HG02759 (cell line): ENCODE data around the gene C4orf50.
"Not testable (repeated sequence)": the region's sequence is repeated elsewhere in the genome, so short reads cannot be mapped to it uniquely, and the experiment has no call there.

Experiments used
- ATAC-seq: cut with Tn5 transposase; IDR thresholded peaks from one replicate; pipeline ENCODE4 v1.9.1; 2021; ENCODE audit warnings: mild to moderate bottlenecking, moderate library complexity; ENCODE audit not compliant: unreplicated experiment

C4orf50 gene

DNA sequence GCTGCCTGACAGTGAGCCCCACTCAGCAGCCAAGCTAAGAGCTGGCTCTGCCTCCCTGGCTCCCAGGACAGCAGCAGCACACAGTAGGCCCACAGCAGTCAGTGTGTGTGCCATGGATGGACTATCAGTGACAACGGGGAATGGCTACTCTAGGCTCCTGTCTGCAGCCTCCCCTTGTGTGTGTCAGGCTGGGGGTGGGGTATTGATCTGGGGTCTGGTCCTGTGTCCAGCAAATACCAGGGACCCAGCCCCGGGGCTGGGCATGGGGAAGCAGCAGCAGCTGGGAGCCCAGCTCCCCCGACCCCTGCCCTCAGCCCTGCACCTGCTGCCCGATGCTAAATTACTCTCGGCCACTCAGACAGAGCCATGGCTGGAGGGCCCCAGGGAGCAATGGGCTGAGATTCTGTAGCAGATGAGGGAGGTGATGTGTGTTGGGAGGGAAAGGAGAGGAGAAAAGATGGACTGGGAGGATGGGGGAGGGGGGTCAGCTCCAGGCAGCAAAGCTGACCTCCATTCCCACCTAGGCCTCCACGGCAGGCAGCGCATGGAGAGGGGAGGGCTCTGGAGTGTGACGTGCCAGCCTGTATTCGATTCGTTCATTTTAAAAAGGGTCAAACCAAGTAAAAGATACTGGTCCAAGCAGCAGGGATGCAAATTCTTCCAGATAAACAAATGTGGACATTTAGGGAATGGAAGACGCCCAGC is 64.0 kb downstream of the C4orf50 start:
- ATAC-seq: no peak

DNA sequence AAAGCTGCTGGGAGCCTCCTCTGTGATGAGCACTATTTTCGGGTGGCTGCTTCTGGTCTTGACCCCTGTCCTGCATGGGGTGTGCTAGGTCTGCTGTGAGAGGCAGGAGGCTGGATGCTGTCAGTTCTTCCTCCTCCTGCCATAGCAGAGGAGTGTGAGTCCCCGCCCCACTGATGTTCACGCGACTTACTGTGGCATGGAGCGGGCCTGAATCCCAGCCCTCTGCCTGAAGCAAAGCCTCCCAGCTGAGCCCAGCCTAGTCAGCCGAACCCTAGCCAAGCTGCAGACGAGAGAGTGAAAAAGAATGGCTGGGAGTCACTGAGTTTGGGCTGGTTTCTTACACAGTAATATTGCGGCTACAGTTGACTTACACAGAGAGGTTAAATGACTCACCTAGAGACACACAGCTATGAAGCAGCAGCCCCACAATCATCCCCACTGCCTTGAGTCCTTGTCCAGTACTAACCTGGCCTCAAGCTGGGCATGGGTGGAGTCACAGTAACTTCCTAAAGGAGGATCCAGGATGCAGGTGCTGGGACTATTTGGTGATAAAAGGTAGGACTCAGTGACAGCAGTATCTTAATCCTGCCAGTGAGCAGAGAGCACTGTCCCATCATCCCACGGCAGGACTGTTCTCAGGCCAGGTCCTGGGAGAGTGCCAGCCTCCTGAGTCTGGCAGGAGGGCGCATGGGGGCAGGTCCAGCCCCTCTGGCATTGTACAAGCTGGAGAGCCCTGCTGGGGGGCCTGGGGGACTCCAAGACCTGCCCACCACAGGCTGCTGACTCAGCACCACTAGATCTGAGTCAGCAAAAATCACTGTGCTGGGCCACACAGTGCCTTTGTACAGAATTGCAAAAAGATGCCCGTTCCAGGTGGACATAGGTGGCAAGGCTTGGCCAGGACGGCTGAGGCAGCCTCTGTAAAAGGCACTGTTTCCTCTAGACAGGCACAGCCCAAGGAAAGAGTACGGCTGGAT is 65.0 kb downstream of the C4orf50 start:
- ATAC-seq: no peak

DNA sequence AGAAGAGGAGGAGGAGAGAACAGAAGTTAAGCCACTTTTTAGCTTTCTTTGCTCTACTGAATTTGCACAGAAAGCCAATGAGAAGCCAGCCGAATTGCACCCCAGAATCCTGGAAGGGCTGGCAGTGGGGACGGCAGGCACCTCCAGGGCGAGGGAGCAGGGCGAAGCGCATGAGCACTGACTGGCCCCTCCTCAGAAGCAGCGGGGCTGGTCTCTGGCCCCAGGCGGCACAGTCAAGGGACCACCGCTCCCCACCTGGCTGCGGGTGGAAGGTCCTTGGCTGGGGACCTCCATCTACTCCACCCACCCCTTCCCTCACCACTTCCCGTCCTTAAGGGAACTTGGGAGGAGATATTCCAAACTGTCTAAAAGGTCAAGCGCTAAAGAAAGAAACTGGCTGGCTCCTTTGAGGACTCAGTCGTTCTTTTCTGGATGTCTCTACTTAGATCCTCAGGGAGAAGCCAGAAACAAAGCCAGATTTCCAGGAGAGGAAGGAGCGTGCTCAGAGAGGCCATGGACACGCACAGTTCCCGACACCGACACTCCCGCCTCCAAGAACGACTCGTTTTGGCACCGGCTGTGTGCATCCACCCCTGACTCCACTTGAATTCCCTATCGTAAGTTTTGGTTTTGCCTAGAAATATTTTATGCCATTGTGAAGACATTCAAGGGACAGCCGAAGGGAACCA is 65.8 kb downstream of the C4orf50 start:
- ATAC-seq: no peak

DNA sequence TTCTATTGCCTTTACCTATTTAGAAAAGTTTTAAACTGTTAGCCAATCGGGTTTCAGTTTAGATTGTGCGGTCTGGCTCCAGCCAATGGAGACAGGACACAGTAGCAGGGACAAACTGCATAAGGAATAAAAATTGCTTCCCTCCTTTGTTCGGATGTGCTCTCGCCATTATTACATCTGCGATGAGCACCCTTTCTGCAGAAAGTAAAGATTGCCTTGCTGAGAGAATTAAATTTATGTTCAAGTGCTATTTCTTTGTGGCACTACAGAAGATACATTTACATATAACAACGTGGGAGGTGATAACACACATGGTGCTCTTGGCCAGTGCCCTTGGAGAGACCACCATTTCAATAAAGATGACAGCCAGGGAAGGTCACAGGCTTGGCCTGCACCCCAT is 71.6 kb downstream of the C4orf50 start:
- not testable (repeated sequence) for ATAC-seq

DNA sequence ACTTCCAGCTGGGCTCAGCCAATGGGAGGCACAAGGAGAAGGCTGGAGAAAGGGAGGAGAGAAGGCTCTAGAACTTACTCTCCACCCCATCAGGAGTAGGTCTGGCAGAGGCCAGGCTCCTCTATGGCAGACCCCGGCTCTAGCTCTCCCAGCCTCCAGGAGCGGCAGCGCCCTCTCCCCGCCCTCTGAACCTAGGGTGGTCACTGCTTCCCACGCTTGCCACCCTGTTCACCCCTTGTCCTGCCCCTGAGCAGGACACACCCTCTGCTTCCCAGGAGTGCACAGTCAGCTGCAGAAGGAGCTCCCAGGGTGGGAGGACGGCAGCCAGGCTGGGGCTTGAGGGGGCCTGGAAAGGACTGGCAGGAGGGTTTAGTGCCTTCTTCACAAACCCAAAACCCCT is 72.3 kb downstream of the C4orf50 start:
- no peak for ATAC-seq

DNA sequence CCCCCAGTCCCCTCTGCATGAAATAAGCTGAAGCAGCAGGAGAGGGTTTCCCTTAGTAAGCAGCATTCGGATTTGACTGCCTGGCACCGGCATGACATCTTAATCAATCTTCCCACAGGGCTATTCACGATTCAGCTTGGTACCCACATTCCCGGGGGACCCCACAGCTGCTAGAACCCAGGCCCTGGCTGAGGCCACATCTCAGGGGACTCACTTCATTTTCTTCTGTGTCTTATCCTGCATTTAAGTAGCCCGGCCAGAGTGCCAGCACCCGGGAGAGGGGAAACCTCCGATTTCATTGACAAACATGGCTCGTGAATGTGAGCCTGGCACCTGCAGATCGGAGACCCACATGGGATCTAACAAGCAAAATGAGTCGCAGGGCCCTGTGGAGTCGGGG is 73.1 kb downstream of the C4orf50 start:
- no peak for ATAC-seq

DNA sequence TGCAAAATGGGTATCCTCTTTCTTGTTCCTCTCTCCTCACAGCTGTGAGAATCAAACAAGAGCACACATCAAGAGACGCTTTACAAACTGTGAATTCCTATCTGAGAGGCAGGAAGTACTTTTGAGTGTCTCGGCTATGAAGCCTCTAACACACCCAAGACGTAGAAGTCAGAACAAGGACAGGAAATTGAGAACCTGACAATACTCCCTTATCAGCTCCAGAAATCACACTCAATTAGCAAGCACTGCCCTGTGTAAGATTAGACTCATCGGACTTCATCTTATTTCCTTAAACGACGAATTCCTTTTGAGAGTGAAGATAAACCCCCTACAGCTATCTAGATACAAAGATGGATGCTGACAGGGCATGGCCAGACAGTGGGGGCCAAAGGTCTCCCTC is 74.7 kb downstream of the C4orf50 start:
- ATAC-seq: no peak

DNA sequence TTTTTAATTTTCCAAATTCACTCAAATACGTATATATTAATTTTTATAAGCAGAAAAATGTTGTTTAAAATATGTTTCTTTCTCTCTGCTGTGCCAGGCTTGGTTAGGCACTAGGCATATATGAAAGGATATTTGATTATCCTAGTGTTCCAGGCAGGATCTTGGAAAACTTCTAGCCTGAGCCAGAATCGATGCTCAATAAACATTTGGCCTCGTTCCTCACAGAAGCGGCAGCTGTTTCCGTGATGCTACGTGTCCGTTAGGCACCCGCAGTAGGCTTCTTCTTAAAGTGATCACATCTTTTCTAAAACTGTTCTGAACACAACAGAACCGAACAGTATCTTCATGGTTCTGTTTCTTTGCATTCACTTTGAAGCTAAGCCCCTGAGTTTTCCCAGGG is 75.3 kb downstream of the C4orf50 start:
- no peak for ATAC-seq

DNA sequence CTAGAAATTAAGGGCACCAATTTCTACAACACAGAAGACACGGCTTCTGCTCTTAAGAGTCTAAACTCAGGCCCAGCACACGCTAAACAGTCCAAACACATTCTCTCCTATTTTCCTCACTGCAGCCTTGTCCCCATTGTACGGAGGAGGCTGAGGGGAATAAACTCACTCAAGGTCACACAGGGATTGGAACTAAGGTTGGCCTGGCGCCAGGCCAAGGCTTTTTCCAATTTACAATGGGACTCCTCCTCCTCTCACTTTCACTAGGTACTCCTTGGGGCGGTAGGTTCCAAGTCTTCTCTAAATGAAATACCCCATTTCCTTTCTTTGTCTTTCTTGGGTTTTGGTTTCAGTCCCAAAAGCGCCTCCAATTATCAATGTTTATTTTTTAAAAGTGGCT is 76.6 kb downstream of the C4orf50 start:
- ATAC-seq: no peak

DNA sequence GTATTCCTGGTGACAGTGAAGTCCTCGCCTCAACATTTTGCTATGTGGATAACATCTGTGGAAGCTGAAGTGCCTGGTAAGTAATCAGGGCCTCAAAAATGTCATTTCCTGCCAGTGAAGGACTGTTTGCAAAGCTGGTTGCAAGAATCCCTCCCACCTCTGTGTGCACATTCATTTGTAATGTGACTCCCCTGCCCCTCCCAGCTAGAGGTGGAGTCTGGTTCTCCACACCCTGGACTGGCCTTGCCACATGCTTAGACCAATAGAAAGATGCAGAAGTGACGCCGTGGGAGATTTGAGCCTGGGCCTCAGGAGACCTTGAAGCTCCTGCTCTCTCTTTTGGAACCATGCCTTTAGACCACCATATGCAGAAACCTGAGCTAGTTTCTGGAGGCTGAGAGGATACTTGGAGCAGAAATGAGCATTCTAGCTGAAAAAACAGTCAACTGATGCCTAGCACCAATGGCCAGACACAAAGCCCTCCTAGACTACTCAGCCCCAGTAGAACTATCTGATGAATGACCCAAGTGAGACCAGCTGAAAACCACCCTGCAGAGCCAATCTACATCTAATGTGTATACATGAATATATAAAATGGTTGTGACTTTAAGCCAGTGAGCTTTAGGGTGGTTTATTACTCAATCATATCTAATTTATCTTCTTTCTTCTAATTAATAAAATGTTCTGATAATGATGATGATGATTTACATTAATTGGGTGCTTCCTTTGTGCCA is 77.6 kb downstream of the C4orf50 start:
- no peak for ATAC-seq

DNA sequence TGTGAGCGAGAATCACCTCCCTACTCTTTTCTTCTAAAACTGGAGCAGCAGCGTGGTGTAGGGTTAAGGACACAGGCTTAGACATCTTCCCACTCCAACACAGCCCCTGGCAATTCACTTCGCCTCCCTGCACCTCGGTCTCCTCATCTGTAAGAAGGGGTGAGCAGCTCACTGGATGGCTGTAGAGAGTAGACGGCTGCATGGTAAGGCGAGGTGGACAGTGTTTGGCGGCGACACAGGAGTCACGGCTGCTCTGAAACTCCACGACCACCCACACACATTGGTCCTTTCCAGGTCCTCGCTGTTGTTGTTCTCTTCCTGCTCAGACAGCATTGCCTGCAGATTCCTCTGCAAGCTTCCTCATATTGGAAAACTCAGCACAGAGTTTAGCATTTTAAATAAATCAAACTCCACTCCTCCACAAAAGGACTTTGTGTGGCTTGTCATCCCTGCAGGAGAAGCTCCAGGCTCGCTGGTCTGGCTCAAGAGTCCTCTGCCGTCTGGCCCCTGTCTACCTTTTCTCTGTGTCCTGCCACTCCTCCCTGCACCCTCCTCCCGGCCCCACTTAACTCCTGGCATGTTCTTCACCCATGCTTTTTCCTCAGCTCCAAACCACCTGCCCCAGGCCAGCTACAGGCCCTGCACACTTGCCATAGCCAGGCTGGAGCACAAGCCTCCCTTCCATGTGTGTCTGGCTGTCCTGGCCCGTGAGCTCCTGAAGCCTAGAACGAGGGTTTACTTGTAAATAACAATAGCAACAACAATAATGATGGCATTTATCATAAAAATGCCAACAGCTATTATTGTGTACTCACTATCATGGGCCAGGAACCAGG is 84.0 kb downstream of the C4orf50 start:
- ATAC-seq: no peak

DNA sequence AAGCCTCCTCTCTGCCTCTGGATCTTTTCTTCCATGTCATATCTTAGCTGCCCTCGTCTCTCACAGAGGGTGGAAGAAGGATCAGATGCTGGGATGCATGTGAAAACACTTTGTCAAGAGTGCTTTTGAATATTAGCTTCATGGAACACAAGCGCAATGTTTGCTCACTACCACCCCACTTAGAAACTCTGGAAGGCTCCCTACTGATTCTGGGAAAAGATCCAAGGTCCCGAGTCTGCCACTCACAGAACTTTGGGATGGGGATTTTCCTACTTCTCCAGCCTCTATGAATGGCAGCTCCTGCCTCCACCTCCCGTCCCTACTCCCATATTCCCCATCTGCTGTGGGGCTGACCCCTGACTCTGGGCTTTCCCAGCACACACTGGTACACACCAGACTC is 85.1 kb downstream of the C4orf50 start:
- ATAC-seq: no peak

DNA sequence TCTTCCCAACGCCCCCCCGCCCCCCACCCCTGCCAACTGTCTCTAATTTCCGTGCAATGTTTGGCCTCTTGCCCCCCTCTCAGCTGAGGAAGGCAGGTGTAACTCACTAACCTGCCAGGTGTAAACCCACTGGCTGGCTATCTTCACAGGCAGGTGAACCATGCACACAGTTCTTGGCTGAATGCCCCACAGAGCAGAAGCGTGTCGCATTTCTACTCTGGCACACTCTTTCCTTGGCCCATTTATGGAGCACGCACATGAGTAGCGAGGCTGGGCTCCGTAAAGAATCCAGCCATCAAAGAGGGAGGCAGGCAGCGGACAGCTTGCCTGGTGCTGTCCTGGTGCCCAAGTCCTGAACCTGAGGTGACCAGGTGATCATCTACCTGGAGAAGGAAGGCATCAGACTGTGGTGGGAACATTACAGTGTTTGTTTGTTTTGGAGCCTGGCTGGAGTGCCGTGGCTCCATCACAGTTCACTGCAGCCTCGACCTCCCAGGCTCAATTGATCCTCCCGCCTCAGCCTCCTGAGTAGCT is 86.1 kb downstream of the C4orf50 start:
- no peak for ATAC-seq

DNA sequence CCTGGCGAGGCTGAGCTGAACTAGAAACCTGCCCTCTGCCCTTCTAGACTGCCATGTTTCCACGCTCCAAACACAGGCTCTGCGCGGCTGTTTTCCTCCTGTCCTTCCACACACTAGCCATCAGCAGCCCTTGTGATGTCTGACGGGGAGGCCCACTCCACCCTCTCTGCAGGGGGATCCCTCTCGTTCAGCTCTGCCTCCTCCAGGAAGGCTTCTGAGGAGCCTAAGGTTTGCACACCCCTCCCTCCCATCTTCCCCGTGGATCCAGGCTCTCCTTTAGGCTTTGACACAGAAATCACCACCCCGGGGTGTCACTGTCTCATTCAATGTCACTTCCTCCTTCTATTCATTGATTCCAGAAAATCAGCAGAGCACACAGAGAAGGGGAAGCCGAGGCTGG is 86.7 kb downstream of the C4orf50 start:
- ATAC-seq: no peak

DNA sequence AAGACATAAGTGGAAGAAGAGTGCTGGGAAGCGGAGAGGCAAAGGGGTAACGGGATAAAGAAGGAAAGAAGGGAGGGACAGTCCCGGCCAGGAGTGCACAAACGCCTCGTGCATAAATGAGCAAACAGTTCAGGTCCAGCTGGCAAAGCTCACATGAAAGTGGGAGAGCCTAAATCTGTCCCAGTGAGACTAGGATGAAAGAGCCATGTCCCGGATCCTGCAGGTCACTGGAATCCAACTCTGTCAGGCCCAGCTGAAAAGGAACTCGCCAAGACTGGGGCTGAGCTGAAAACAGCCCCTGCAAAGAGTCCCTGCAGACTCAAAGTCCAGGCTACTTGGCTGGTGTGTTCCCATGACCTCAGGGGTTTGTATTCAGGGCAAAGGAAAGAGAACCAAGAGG is 87.4 kb downstream of the C4orf50 start:
- no peak for ATAC-seq

DNA sequence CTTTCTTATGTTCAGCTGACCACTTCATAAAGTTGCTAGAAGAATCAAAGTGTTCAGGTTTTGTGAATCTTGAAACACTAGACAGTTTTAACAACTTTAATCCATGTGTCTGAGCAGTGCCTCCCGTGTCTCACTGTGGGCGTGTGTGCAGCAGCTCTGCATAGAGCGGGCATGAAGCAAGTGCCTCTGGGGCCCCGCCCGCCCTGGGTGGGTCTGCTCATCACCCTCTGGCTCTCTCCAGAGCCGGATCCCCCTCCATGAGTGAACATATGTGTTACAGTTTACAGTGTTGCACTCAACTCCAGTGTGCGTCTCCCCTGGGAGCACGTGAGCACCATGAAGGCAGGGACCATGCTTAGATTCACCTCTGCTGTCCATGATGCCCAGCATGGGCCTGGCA is 87.8 kb downstream of the C4orf50 start:
- no peak for ATAC-seq

DNA sequence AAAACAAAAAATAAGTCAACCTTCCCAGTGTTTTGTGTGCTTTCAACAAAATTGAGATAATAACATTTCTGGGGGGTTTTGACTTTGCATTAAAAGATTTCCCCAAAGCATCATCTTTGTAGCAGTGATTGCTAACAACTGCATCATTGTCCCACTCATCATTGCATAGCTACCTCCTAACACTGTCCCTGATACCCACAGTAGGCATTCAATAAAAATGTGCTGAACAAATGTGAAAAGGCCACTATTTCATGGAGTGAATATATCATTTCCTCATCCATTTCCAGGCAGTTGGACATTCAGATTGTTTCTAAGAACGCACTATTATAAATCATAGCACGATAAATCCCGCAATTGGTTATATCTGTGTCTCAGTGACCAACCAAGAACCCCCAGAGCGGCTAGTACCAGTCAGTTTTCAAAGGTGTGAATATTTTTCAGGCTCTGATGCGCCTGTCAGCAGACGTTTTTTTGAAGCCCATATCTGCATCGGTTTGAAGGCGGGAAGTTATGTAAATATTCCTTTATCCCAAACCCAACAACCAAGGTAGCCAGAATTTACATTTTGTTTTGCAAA is 89.3 kb downstream of the C4orf50 start:
- ATAC-seq: no peak

DNA sequence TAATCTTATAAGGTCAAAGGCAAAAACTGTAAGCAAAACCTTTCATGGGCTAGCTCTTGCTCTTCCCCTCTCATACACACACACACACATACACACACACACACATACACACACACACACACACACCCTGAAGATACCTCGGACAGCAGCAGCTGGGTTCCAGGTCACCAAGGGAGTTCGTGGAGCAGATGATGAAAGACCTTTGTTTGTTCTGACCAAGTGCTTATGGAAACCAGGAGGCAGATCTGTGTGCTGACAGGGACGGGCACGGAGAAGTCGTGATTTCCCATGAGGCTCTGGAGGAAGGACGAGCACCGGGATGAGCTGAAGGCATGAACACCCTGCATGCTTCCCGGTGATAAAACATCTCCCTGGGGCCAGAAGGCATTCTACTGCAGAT is 90.0 kb downstream of the C4orf50 start:
- no peak for ATAC-seq

DNA sequence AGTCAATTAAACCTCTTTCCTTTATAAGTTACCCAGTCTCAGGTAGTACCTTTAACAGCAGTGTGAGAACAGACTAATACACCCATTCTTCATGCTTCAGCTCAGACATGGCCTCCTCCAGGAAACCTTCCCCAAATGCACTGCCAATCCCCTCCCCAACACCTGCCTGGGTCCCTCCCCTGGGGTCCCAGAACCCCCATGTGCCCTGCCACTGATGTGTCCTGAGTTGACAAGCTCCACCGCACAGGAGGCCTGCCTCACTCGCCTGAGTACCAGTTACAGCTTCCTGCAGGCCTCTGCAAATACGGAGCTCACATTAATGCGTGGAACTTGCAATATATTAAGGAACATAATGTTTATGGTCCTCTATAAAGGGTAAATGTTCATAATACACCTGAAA is 90.5 kb downstream of the C4orf50 start:
- no peak for ATAC-seq
